Measurements from ENCODE around the gene WDR1. TPM values are rescaled to one million over a fixed set of nuclear protein-coding genes. Genes with fewer than 3 reads are reported as not detected.

Gene WDR1
- polyA plus RNA-seq, 2 of the 4 experiments (the other 2 are of a cell fraction): 251 to 326 TPM

GRCh38 chr4:10083861-10084641 is 32.5 kb downstream of the WDR1 start:
- WGBS (ENCODE audit: missing lambda C conversion rate): 93% methylated on average over 17 of the region's 23 CpGs
- FAIRE-seq (no peak), ATAC-seq (no peak), DNase-seq (ENCODE audit: low read depth in 1 of 2, low spot score in 1 of 2) (no peak)
- no peaks in the 10 kb centered on the region for H3K9me3 ChIP-seq
- no peaks in the 10 kb centered on the region for H3K4me1 ChIP-seq
- ChIA-PET CTCF (interaction anchor here (1.1 kb wide), 1 partner anchor 58 kb away, joined by 3 read pairs; no protein-coding TSS in a partner anchor), POLR2A (no interaction called here)
- no peak for TF ChIP-seq MYC (IDR thresholded peaks at IDR 0.05; ENCODE audit: borderline replicate concordance, low read length)
- H3K27ac ChIP-seq: no peak overlapping the region
- no peak overlapping the region for H3K4me2 ChIP-seq
- H3K4me3 ChIP-seq: no peak overlapping the region

- no peak for FAIRE-seq
- no peak for DNase-seq (ENCODE audit: low read depth in 1 of 2, low spot score in 1 of 2)
- POLR2A ChIA-PET: no interaction called here
- ATAC-seq: no peak
- H3K27ac ChIP-seq: no peak overlapping the region
- no peak overlapping the region for H3K4me3 ChIP-seq
- TF ChIP-seq RAD21 (conservative IDR thresholded peaks at IDR 0.05 in 1 of 2, IDR thresholded peaks at IDR 0.05 in 1 of 2): no peak
- no peak for TF ChIP-seq CTCF (IDR thresholded peaks at IDR 0.05)
- TF ChIP-seq JUNB (IDR thresholded peaks at IDR 0.05): no peak
- no peak for TF ChIP-seq ZFP36 (IDR thresholded peaks at IDR 0.05; ENCODE audit: borderline replicate concordance, partially characterized antibody)
- no peak for TF ChIP-seq PBX3 (IDR thresholded peaks at IDR 0.05)
- no peak overlapping the region for H3K4me2 ChIP-seq
- WGBS (ENCODE audit: missing lambda C conversion rate): 89% methylated on average over 10 of the region's 12 CpGs
- H3K4me1 ChIP-seq: no peaks in the 10 kb centered on the region
- CTCF ChIA-PET: interaction anchor here (1.1 kb wide), 1 partner anchor 58 kb away, joined by 3 read pairs; no protein-coding TSS in a partner anchor
- H3K9me3 ChIP-seq: no peaks in the 10 kb centered on the region
Measured at GRCh38 chr4:10083331-10083771, 33.2 kb downstream of the WDR1 start.

GRCh38 chr4:10082459-10083272 is 33.9 kb downstream of the WDR1 start:
- TF ChIP-seq GATA3 (IDR thresholded peaks at IDR 0.05; ENCODE audit: borderline replicate concordance) (no peak), CHD2 (IDR thresholded peaks at IDR 0.05; ENCODE audit: low read length, partially characterized antibody) (no peak), FOSB (CRISPR knock-in tag; IDR thresholded peaks at IDR 0.05) (no peak), MAZ (IDR thresholded peaks at IDR 0.05; ENCODE audit: borderline replicate concordance, low read depth, low read length) (no peak), TP53 (CRISPR knock-in tag; IDR thresholded peaks at IDR 0.05) (no peak), FOXS1 (CRISPR knock-in tag; IDR thresholded peaks at IDR 0.05) (no peak), RARB (CRISPR knock-in tag; IDR thresholded peaks at IDR 0.05) (no peak), JUN (IDR thresholded peaks at IDR 0.05) (no peak), CEBPB (IDR thresholded peaks at IDR 0.05) (no peak), RAD21 (conservative IDR thresholded peaks at IDR 0.05 in 1 of 2, IDR thresholded peaks at IDR 0.05 in 1 of 2) (no peak), BCL3 (IDR thresholded peaks at IDR 0.05) (no peak), JUNB (IDR thresholded peaks at IDR 0.05) (no peak), HMGXB4 (CRISPR knock-in tag; IDR thresholded peaks at IDR 0.05; ENCODE audit: borderline replicate concordance) (no peak)
- no peak overlapping the region for H3K4me2 ChIP-seq
- ChIA-PET CTCF (interaction anchor here (1.1 kb wide), 1 partner anchor 57 kb away, joined by 3 read pairs; no protein-coding TSS in a partner anchor), POLR2A (no interaction called here)
- no peak overlapping the region for H3K27ac ChIP-seq
- H3K4me1 ChIP-seq: no peaks in the 10 kb centered on the region
- no peaks in the 10 kb centered on the region for H3K9me3 ChIP-seq
- 89% methylated on average over 8 of the region's 20 CpGs for WGBS (ENCODE audit: missing lambda C conversion rate)
- H3K4me3 ChIP-seq: no peak overlapping the region
- DNase-seq (ENCODE audit: low read depth in 1 of 2, low spot score in 1 of 2) (no peak), FAIRE-seq (no peak), ATAC-seq (no peak)
